Neutrophil (primary cell): ENCODE data around the gene PPP1R18.
"Not testable (repeated sequence)": the region's sequence is repeated elsewhere in the genome, so short reads cannot be mapped to it uniquely, and the experiment has no call there.

Experiments used
- H3K27ac ChIP-seq: fragments of 200-600 bp; sonication (generic); 2 replicates; pipeline ENCODE4 v1.5.1; 2016; ENCODE audit warnings: mild to moderate bottlenecking, moderate library complexity
- H3K27me3 ChIP-seq: fragments of 200-600 bp; sonication (generic); 2 replicates; pipeline ENCODE4 v1.6.0; 2016; ENCODE audit warnings: mild to moderate bottlenecking
- H3K36me3 ChIP-seq: fragments of 200-600 bp; sonication (generic); 2 replicates; pipeline ENCODE4 v1.5.1; 2017
- H3K4me1 ChIP-seq, 2 experiments: fragments of 200-600 bp in 1 of 2; sonication (generic) in 1 of 2; 1 replicate in 1 of 2; 2 replicates in 1 of 2; pipeline versions ENCODE4 v1.5.1 to v1.6.1; 2013 to 2016; ENCODE audit warnings: low read depth in 1 of 2, low read length in 1 of 2, mild to moderate bottlenecking in 1 of 2, moderate library complexity in 1 of 2; ENCODE audit not compliant: control insufficient read depth in 1 of 2, insufficient read depth in 1 of 2
- H3K4me3 ChIP-seq, 2 experiments: fragments of 200-600 bp in 1 of 2; sonication (generic) in 1 of 2; 1 replicate in 1 of 2; 2 replicates in 1 of 2; pipeline ENCODE4 v1.5.1; 2013 to 2016; ENCODE audit warnings: low read depth in 1 of 2, low read length in 1 of 2, mild to moderate bottlenecking in 1 of 2, moderate library complexity in 1 of 2
- H3K9me3 ChIP-seq: fragments of 200-600 bp; sonication (generic); 2 replicates; pipeline ENCODE4 v1.5.1; 2016
- CTCF ChIP-seq: fragments of 200-600 bp; sonication (generic); IDR thresholded peaks from 2 replicates; pipeline ENCODE4 v1.5.1; 2016; ENCODE audit warnings: antibody characterized with exemption

The PPP1R18 gene

DNA sequence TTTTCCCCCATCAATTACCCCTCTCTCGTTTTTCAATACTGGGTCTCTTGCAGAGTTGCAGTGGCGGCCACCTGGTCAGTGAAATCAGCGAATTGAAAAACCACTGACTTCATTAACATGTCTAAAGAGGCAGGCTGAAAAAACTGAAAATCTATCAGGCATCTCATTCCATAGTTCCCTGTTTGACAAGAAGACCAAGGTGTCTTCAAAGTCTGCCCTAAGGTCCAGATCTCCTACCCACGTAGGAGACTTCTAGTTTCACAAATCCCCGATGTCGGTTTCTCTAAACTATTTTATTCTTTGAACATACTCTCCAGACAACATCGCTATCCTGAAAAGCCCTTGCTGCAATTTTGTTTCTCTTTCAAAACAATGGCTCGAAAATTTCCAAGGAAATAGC lies 32.9 kb upstream of the PPP1R18 start:
- no peak for TF ChIP-seq CTCF
- Histone ChIP-seq H3K4me3 (peak overlapping the region; percentile 88 to 92), H3K36me3 (peaks cover 21% of the 10 kb centered on the region), H3K27ac (peak overlapping the region; percentile 97), H3K27me3 (no peaks in the 10 kb centered on the region), H3K9me3 (no peaks in the 10 kb centered on the region), H3K4me1 (peaks cover 56 to 57% of the 10 kb centered on the region in 2 experiments)

GRCh38 chr6:30717845-30718720 lies 31.6 kb upstream of the PPP1R18 start:
- Histone ChIP-seq H3K4me1 (peaks cover 56 to 57% of the 10 kb centered on the region in 2 experiments), H3K4me3 (peak overlapping the region; percentile 69 to 73)

GRCh38 chr6:30717129-30717844 lies 30.8 kb upstream of the PPP1R18 start, which contains the start of gene MDC1:
Gene MDC1, minus strand, starts transcription at chr6:30717281. Its CDS starts 2,106 bp downstream, at chr6:30715175.
- H3K4me3 ChIP-seq = peak within 1 kb of the TSS; percentile 69 to 73
- TF ChIP-seq CTCF = peak; percentile 98
- peaks cover 49% of the 10 kb centered on the region in 2 experiments for H3K4me1 ChIP-seq
- no peaks in the 10 kb centered on the region for H3K27me3 ChIP-seq
- H3K9me3 ChIP-seq = no peaks in the 10 kb centered on the region
- peak within 1 kb of the TSS; percentile 97 for H3K27ac ChIP-seq
- H3K36me3 ChIP-seq = peaks cover under 1% of the 10 kb centered on the region

More at GRCh38 chr6:30717845-30718720, 31.6 kb upstream of the PPP1R18 start:
- peak overlapping the region; percentile 97 for H3K27ac ChIP-seq
- H3K9me3 ChIP-seq, H3K27me3 ChIP-seq, H3K36me3 ChIP-seq: not testable (repeated sequence)

DNA sequence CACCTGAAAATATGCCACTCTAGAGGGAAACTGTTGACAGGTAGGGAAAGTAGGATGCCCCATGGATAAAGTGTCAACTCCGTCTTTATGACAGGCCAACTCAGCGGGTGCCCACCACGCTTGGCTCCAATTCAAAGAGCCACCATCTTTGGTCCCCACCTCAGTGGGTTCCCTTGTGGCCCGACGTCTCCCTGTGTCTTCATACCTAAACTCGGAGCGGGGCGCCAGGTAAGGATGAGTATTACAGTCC lies 30.4 kb upstream of the PPP1R18 start:
- Histone ChIP-seq H3K4me3 (peak overlapping the region; percentile 69 to 73), H3K27me3 (no peaks in the 10 kb centered on the region), H3K36me3 (no peaks in the 10 kb centered on the region), H3K4me1 (peaks cover 44% of the 10 kb centered on the region in 2 experiments), H3K27ac (peak overlapping the region; percentile 97), H3K9me3 (no peaks in the 10 kb centered on the region)
- TF ChIP-seq CTCF = no peak

DNA sequence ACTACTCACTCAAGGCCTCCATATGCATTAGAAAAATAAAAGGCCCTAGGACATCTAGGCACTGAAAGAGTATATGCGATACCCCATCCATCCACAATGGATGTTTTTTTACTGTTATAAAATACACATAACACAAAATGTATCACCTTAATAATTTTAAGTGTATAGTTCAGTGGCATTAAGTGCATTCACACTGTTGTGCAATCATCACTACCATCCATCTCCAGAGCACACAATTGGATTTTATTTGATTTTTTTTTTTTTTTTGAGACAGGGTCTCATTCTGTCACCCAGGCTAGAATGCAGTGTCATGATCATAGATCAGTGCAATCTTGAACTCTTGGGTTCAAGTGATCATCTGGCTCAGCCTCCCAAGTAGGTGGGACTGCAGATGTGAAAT lies 27.8 kb upstream of the PPP1R18 start:
- no peak for TF ChIP-seq CTCF
- Histone ChIP-seq H3K27me3 (no peaks in the 10 kb centered on the region), H3K27ac (no peak overlapping the region), H3K4me3 (no peak overlapping the region), H3K36me3 (no peaks in the 10 kb centered on the region), H3K4me1 (peaks cover 26 to 27% of the 10 kb centered on the region in 2 experiments), H3K9me3 (no peaks in the 10 kb centered on the region)

DNA sequence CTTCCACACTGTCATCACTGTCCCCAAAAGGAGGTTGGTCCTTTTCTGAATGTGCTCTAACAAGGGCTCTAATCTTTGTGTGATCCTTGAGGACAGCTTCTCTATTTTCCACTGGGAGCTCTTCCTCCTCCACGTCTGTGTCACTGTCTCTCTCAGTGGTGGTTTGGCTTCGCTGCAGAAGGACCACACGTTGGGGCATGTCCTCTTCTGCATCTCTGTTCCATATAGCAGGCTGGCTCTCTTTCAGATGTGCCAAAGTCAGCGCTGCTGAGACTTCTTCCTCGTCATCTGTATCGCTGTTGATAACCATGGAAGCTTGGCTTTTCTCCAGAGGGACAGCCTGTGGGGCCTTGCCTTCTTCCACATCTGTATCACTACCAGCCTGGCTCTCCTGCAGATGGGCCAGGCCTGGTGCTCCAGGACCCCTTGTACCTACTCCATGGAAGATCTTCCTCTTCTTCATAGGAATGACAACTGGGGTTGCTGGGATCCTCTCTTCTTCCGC lies 26.0 kb upstream of the PPP1R18 start:
- H3K4me1 ChIP-seq = peaks cover 8 to 9% of the 10 kb centered on the region in 2 experiments
- no peaks in the 10 kb centered on the region for H3K36me3 ChIP-seq
- TF ChIP-seq CTCF = no peak
- no peaks in the 10 kb centered on the region for H3K9me3 ChIP-seq
- no peak overlapping the region for H3K27ac ChIP-seq
- no peak overlapping the region for H3K4me3 ChIP-seq
- H3K27me3 ChIP-seq = no peaks in the 10 kb centered on the region
